Measurements from ENCODE around the gene CPAMD8. TPM values are rescaled to one million over a fixed set of nuclear protein-coding genes. Genes with fewer than 3 reads are reported as not detected.
A peak's percentile ranks its signal among the peaks of the same experiment; 100 is the strongest.

Gene CPAMD8
- total and polyA plus RNA-seq, 9 of the 15 experiments (the other 6 are each of a cell fraction or from before 2014, with no cell fraction given): 0.20 to 2.1 (median 1.3) TPM

DNA sequence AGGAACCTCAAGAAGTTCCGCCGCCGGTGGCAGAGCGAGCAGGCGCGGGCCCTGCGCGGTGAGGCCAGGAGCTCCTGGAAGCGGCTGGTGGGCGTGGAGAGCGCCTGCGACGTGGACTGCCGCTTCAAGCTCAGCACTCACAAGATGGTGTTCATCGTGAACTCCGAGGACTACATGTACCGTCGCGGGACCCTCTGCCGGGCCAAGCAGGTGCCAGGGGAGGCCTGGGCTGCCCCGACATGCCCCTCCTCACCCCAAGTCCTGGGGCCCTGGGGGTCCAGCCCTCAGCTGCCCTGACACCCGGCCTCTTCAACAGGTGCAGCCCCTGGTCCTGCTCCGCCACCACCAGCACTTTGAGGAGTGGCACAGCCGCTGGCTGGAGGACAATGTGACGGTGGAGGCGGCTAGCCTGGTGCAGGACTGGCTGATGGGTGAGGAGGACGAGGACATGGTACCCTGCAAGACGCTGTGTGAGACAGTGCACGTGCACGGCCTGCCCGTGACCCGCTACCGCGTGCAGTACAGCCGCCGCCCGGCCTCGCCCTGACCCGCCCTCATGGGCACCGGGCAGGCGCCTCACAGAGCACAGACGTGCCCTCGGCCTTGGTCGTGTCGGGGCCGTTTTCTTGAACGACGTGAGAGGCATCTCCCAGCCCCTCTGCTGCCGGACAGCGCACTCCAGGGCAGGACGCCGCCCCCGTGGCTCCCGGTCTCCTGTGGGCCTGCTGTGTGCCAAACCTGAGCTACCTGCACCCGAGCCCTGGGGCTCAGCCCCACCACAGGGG lies 148.2 kb downstream of the CPAMD8 start:
- Histone ChIP-seq H3K27ac (ENCODE audit: extremely low read depth, low read depth, low read length) (no peak overlapping the region), H3K9me3 (replicated peaks; ENCODE audit: control insufficient read depth, insufficient read depth, low read depth, low read length) (peaks cover 18% of the 10 kb centered on the region), H4K20me1 (replicated peaks; ENCODE audit: control insufficient read depth, insufficient read depth, low read length) (no peaks in the 10 kb centered on the region), H3K9me1 (ENCODE audit: control insufficient read depth, insufficient read depth, low read length) (no peaks in the 10 kb centered on the region), H3K79me2 (ENCODE audit: control insufficient read depth, insufficient read depth, low read length) (peaks cover 11% of the 10 kb centered on the region; the same call in 2 of the 3 replicates), H3K36me3 (ENCODE audit: control insufficient read depth, insufficient read depth, low read length) (peaks cover 51% of the 10 kb centered on the region; the same call in 2 of the 3 replicates), H3K4me3 (no peak overlapping the region), H3K4me1 (replicated peaks in 1 of 2; ENCODE audit: control insufficient read depth in 2 of 2, insufficient read depth in 2 of 2, low read length in 2 of 2) (peaks cover 0 to 12% of the 10 kb centered on the region in 2 experiments; a peak in 2 of 5 replicates), H3K9ac (ENCODE audit: insufficient read depth in 1 of 2, low read depth in 2 of 2, low read length in 2 of 2) (no peak overlapping the region), H3K4me2 (ENCODE audit: insufficient read depth, low read length) (no peak overlapping the region), H2AFZ (ENCODE audit: low read depth, low read length) (no peak overlapping the region), H3K27me3 (ENCODE audit: control insufficient read depth in 2 of 2, insufficient read depth in 2 of 2, low read length in 2 of 2) (no peaks in the 10 kb centered on the region)
- DNase-seq (ENCODE audit: extremely low read depth in 1 of 4, low spot score in 3 of 4) (no peak), ATAC-seq (no peak), FAIRE-seq (no peak)
- WGBS (ENCODE audit: insufficient coverage, low coverage, missing lambda C conversion rate): 95% methylated on average over 37 of the region's 55 CpGs
- CTCF ChIA-PET (ENCODE audit: low intra/inter-chr PET ratio): no interaction called here
- in situ Hi-C loops (cut with MboI): no loop called here
- intact Hi-C loops (cut with micrococcal nuclease): no loop called here
- BruUV-seq (replicated peaks): no TSS peak
- POLR2A ChIA-PET: interaction anchor here (0.8 kb wide), 1 partner anchor 11 kb away, joined by 4 read pairs; the partner anchor contains the start of gene F2RL3
- TF ChIP-seq, protein P1, sequence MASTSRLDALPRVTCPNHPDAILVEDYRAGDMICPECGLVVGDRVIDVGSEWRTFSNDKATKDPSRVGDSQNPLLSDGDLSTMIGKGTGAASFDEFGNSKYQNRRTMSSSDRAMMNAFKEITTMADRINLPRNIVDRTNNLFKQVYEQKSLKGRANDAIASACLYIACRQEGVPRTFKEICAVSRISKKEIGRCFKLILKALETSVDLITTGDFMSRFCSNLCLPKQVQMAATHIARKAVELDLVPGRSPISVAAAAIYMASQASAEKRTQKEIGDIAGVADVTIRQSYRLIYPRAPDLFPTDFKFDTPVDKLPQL (IDR thresholded peaks at IDR 0.05; ENCODE audit: extremely low read depth, insufficient read length): no peak
- TF ChIP-seq, protein P2, sequence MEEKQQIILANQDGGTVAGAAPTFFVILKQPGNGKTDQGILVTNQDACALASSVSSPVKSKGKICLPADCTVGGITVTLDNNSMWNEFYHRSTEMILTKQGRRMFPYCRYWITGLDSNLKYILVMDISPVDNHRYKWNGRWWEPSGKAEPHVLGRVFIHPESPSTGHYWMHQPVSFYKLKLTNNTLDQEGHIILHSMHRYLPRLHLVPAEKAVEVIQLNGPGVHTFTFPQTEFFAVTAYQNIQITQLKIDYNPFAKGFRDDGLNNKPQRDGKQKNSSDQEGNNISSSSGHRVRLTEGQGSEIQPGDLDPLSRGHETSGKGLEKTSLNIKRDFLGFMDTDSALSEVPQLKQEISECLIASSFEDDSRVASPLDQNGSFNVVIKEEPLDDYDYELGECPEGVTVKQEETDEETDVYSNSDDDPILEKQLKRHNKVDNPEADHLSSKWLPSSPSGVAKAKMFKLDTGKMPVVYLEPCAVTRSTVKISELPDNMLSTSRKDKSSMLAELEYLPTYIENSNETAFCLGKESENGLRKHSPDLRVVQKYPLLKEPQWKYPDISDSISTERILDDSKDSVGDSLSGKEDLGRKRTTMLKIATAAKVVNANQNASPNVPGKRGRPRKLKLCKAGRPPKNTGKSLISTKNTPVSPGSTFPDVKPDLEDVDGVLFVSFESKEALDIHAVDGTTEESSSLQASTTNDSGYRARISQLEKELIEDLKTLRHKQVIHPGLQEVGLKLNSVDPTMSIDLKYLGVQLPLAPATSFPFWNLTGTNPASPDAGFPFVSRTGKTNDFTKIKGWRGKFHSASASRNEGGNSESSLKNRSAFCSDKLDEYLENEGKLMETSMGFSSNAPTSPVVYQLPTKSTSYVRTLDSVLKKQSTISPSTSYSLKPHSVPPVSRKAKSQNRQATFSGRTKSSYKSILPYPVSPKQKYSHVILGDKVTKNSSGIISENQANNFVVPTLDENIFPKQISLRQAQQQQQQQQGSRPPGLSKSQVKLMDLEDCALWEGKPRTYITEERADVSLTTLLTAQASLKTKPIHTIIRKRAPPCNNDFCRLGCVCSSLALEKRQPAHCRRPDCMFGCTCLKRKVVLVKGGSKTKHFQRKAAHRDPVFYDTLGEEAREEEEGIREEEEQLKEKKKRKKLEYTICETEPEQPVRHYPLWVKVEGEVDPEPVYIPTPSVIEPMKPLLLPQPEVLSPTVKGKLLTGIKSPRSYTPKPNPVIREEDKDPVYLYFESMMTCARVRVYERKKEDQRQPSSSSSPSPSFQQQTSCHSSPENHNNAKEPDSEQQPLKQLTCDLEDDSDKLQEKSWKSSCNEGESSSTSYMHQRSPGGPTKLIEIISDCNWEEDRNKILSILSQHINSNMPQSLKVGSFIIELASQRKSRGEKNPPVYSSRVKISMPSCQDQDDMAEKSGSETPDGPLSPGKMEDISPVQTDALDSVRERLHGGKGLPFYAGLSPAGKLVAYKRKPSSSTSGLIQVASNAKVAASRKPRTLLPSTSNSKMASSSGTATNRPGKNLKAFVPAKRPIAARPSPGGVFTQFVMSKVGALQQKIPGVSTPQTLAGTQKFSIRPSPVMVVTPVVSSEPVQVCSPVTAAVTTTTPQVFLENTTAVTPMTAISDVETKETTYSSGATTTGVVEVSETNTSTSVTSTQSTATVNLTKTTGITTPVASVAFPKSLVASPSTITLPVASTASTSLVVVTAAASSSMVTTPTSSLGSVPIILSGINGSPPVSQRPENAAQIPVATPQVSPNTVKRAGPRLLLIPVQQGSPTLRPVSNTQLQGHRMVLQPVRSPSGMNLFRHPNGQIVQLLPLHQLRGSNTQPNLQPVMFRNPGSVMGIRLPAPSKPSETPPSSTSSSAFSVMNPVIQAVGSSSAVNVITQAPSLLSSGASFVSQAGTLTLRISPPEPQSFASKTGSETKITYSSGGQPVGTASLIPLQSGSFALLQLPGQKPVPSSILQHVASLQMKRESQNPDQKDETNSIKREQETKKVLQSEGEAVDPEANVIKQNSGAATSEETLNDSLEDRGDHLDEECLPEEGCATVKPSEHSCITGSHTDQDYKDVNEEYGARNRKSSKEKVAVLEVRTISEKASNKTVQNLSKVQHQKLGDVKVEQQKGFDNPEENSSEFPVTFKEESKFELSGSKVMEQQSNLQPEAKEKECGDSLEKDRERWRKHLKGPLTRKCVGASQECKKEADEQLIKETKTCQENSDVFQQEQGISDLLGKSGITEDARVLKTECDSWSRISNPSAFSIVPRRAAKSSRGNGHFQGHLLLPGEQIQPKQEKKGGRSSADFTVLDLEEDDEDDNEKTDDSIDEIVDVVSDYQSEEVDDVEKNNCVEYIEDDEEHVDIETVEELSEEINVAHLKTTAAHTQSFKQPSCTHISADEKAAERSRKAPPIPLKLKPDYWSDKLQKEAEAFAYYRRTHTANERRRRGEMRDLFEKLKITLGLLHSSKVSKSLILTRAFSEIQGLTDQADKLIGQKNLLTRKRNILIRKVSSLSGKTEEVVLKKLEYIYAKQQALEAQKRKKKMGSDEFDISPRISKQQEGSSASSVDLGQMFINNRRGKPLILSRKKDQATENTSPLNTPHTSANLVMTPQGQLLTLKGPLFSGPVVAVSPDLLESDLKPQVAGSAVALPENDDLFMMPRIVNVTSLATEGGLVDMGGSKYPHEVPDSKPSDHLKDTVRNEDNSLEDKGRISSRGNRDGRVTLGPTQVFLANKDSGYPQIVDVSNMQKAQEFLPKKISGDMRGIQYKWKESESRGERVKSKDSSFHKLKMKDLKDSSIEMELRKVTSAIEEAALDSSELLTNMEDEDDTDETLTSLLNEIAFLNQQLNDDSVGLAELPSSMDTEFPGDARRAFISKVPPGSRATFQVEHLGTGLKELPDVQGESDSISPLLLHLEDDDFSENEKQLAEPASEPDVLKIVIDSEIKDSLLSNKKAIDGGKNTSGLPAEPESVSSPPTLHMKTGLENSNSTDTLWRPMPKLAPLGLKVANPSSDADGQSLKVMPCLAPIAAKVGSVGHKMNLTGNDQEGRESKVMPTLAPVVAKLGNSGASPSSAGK (IDR thresholded peaks at IDR 0.05): no peak
- TF ChIP-seq, protein P3, sequence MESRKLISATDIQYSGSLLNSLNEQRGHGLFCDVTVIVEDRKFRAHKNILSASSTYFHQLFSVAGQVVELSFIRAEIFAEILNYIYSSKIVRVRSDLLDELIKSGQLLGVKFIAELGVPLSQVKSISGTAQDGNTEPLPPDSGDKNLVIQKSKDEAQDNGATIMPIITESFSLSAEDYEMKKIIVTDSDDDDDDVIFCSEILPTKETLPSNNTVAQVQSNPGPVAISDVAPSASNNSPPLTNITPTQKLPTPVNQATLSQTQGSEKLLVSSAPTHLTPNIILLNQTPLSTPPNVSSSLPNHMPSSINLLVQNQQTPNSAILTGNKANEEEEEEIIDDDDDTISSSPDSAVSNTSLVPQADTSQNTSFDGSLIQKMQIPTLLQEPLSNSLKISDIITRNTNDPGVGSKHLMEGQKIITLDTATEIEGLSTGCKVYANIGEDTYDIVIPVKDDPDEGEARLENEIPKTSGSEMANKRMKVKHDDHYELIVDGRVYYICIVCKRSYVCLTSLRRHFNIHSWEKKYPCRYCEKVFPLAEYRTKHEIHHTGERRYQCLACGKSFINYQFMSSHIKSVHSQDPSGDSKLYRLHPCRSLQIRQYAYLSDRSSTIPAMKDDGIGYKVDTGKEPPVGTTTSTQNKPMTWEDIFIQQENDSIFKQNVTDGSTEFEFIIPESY (CRISPR knock-in tag; IDR thresholded peaks at IDR 0.05): peak; percentile 40; the same call in 1 of the 2 replicates
- TF ChIP-seq POLR2G (IDR thresholded peaks at IDR 0.05; ENCODE audit: low read depth, low read length) (peak; percentile 32; the same call in 1 of the 2 replicates), KDM2B (CRISPR knock-in tag; IDR thresholded peaks at IDR 0.05) (no peak), ARNT (IDR thresholded peaks at IDR 0.05) (no peak)
